GM21360 (cell line): ENCODE measurements around the gene PRPH2.
"Not testable (repeated sequence)": the region's sequence is repeated elsewhere in the genome, so short reads cannot be mapped to it uniquely, and the experiment has no call there.

ENCODE experiments used
- ATAC-seq: cut with Tn5 transposase; IDR thresholded peaks from one replicate; pipeline ENCODE4 v1.9.1; 2021; ENCODE audit warnings: mild to moderate bottlenecking, moderate library complexity; ENCODE audit not compliant: unreplicated experiment

Gene PRPH2

GRCh38 chr6:42742116-42742894 is 19.9 kb upstream of the PRPH2 start:
- no peak for ATAC-seq

GRCh38 chr6:42740725-42741124 is 18.3 kb upstream of the PRPH2 start:
- ATAC-seq: no peak

GRCh38 chr6:42735976-42736375 is 13.6 kb upstream of the PRPH2 start:
- no peak for ATAC-seq

- ATAC-seq: not testable (repeated sequence)
Measured at GRCh38 chr6:42733867-42734481, 11.6 kb upstream of the PRPH2 start.

GRCh38 chr6:42729731-42730130 is 7.3 kb upstream of the PRPH2 start:
- no peak for ATAC-seq

GRCh38 chr6:42727627-42728026 is 5.2 kb upstream of the PRPH2 start:
- no peak for ATAC-seq

GRCh38 chr6:42727087-42727611 is 4.8 kb upstream of the PRPH2 start:
- peak; percentile 12 for ATAC-seq

GRCh38 chr6:42726485-42727086 is 4.2 kb upstream of the PRPH2 start:
- peak; percentile 87 for ATAC-seq

- ATAC-seq: no peak
Measured at GRCh38 chr6:42726026-42726425, 3.6 kb upstream of the PRPH2 start.

- no peak for ATAC-seq
Measured at GRCh38 chr6:42724825-42725224, 2.4 kb upstream of the PRPH2 start.

GRCh38 chr6:42720739-42721138 is 1.7 kb downstream of the PRPH2 start:
- ATAC-seq: no peak

- no peak for ATAC-seq
Measured at GRCh38 chr6:42715871-42716270, 6.5 kb downstream of the PRPH2 start.

GRCh38 chr6:42714098-42714761 is 8.2 kb downstream of the PRPH2 start:
- ATAC-seq: no peak

- no peak for ATAC-seq
Measured at GRCh38 chr6:42711930-42712329, 10.5 kb downstream of the PRPH2 start.

GRCh38 chr6:42710316-42710715 is 12.1 kb downstream of the PRPH2 start:
- no peak for ATAC-seq

- no peak for ATAC-seq
Measured at GRCh38 chr6:42709871-42710270, 12.5 kb downstream of the PRPH2 start.

GRCh38 chr6:42708096-42708495 is 14.3 kb downstream of the PRPH2 start:
- ATAC-seq: no peak

GRCh38 chr6:42707595-42707994 is 14.8 kb downstream of the PRPH2 start:
- ATAC-seq: no peak

- ATAC-seq: no peak
Measured at GRCh38 chr6:42704937-42705374, 17.4 kb downstream of the PRPH2 start.

- ATAC-seq: no peak
Measured at GRCh38 chr6:42704251-42704936, 18.0 kb downstream of the PRPH2 start.

- ATAC-seq: not testable (repeated sequence)
Measured at GRCh38 chr6:42702786-42703185, 19.6 kb downstream of the PRPH2 start.
